NB4 (cell line): ENCODE measurements around the gene TAF11L2.
A peak's percentile ranks its signal among the peaks of the same experiment; 100 is the strongest.
"Not testable (repeated sequence)": the region's sequence is repeated elsewhere in the genome, so short reads cannot be mapped to it uniquely, and the experiment has no call there.

Experiments used
- DNase-seq: peaks from one replicate; pipeline ENCODE4 v3.0.0; 2010; ENCODE audit warnings: low read depth
- H3K4me3 ChIP-seq: one replicate; pipeline ENCODE4 v1.5.1; 2011; ENCODE audit warnings: mild to moderate bottlenecking, low read depth, low read length, moderate library complexity
- MYC ChIP-seq: IDR thresholded peaks from 2 replicates; pipeline ENCODE4 v1.6.1; 2011; ENCODE audit warnings: low read depth, low read length
- POLR2A ChIP-seq: IDR thresholded peaks from 2 replicates; pipeline ENCODE4 v1.6.1; 2011; ENCODE audit warnings: mild to moderate bottlenecking; ENCODE audit not compliant: insufficient read length; ENCODE audit errors: extremely low read depth
- TF ChIP-seq, protein P1 (sequence below): IDR thresholded peaks from one replicate; pipeline ENCODE4 v1.5.1; 2012; ENCODE audit warnings: low read depth, low read length
- TF ChIP-seq, protein P2 (sequence below): IDR thresholded peaks from 2 replicates; pipeline ENCODE4 v1.6.1; 2011; ENCODE audit warnings: low read depth, low read length

The TAF11L2 gene

DNA sequence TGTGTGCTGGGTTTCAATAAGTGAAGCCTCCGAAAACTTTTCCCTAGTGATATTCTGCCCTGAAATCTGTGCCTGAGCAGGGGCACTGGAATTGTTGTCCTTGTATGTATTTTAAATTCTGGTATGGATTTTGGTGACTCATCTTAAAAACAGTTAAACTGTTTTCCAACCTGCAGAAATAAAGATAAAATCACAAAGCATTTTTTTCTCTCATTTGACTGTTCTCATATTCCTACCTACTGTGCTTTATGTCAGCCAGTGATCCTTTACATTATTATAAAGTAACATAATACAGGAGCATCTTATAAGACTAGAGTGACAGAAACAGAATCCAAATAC, 10.9 kb upstream of the TAF11L2 start:
- no peak for DNase-seq
- no peak overlapping the region for H3K4me3 ChIP-seq
- TF ChIP-seq POLR2A (no peak), MYC (no peak)
- TF ChIP-seq, protein P1, sequence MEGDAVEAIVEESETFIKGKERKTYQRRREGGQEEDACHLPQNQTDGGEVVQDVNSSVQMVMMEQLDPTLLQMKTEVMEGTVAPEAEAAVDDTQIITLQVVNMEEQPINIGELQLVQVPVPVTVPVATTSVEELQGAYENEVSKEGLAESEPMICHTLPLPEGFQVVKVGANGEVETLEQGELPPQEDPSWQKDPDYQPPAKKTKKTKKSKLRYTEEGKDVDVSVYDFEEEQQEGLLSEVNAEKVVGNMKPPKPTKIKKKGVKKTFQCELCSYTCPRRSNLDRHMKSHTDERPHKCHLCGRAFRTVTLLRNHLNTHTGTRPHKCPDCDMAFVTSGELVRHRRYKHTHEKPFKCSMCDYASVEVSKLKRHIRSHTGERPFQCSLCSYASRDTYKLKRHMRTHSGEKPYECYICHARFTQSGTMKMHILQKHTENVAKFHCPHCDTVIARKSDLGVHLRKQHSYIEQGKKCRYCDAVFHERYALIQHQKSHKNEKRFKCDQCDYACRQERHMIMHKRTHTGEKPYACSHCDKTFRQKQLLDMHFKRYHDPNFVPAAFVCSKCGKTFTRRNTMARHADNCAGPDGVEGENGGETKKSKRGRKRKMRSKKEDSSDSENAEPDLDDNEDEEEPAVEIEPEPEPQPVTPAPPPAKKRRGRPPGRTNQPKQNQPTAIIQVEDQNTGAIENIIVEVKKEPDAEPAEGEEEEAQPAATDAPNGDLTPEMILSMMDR = no peak
- TF ChIP-seq, protein P2, sequence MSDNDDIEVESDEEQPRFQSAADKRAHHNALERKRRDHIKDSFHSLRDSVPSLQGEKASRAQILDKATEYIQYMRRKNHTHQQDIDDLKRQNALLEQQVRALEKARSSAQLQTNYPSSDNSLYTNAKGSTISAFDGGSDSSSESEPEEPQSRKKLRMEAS = no peak

DNA sequence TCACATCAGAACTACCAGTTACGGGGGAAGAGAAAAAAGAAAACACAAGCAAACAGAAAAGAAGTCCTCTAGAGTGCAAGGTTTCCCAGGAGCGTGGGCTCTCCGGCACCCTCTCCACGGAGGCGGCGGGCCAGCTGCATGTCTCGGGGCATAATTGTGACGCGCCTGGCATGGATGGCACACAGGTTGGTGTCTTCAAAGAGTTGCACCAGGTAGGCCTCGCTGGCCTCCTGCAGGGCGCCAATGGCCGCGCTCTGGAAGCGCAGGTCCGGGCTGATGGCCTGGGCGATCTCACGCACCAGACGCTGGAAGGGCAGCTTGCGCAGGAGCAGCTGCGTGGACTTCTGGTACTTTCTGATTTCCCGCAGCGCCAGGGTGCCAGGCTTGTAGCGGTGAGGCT, 6.8 kb upstream of the TAF11L2 start:
- DNase-seq, H3K4me3 ChIP-seq: not testable (repeated sequence)

DNA sequence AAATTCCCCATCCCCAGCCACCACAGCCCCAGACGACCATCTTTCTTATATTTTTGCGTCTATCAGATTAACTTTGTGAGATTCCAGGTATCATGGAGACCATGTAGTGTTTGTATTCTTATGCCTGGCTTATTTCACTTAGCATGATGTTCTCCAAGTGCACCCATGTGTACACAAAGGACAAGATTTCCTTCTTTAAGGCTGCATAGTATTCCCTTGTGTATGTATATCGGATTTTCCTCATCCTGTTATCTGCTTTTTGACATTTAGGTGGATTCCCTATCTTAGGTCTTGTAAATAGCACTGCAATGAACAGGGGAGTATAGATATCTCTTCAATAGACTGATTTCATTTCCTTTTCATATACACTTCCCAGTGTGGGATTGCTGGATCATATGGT, 5.3 kb upstream of the TAF11L2 start:
- no peak for DNase-seq
- TF ChIP-seq, protein P2 = no peak
- TF ChIP-seq, protein P1 = no peak
- H3K4me3 ChIP-seq = no peak overlapping the region

DNA sequence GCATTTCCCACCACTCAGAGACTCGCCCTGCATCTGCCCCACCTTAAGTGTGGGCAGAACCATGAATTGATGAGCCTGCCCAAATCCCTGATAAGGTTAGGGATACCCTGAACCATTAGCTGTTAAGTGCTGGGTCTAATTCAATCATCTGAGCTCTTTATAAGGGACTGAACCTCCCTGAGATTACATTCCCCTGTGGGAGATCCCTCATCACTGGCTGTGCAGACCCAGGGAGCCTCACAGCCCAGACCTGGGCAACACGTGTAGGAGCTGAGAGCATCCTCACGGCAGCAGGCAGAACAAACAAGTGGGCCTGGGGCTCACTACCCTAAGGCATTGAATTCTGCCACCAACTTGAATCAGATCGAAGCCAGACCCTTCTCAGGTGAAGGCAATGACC, 585 bp upstream of the TAF11L2 start:
- TF ChIP-seq MYC (no peak), POLR2A (no peak)
- TF ChIP-seq, protein P2 = no peak
- TF ChIP-seq, protein P1 = no peak
- no peak overlapping the region for H3K4me3 ChIP-seq
- no peak for DNase-seq

DNA sequence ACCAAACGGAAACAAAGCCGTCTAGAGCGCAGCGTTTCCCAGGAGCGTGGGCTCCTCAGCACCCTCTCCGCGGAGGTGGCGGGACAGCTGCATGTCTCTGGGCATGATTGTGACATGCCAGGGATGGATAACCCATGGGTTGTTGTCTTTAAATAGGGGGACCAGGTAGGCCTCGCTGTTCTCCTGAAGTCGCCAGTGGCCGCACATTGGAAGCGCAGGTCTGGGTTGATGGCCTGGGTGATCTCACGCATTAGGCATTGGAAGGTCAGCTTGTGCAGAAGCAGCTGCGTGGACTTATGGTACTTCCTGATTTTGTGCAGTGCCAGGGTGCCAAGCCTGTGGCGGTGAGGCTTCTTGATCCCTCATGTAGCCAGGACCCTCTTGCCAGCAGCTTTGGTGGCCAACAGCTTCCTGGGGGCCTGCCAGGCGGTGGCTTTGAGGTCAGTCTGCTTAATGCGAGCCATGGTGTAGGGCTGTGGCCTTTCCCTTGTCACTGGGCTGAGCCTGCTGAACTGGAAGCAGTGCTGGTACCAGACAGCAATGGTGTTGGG, 13.8 kb downstream of the TAF11L2 start:
- no peak for DNase-seq
- H3K4me3 ChIP-seq = no peak overlapping the region
- TF ChIP-seq POLR2A = no peak
- TF ChIP-seq, protein P1 = no peak
- TF ChIP-seq MYC = no peak
- TF ChIP-seq, protein P2 = no peak

DNA sequence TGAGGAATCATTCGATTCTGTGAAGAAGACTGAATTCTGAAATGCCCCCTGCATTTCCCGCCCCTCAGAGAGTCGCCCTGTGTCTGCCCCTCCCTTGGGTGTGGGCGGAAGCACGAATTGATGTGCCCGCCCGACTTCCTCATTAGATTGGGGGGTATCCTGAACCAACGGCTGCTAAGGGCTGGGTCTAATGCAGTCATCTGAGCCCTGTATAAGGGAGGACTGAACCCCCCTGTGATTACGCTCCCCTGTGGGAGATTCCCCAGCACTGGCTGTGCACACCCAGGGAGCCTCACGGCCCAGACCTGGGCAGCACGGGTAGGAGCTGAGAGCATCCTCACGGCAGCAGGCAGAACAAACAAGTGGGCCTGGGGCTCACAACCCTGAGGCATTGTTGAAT, 19.5 kb downstream of the TAF11L2 start:
- not testable (repeated sequence) for DNase-seq, H3K4me3 ChIP-seq

DNA sequence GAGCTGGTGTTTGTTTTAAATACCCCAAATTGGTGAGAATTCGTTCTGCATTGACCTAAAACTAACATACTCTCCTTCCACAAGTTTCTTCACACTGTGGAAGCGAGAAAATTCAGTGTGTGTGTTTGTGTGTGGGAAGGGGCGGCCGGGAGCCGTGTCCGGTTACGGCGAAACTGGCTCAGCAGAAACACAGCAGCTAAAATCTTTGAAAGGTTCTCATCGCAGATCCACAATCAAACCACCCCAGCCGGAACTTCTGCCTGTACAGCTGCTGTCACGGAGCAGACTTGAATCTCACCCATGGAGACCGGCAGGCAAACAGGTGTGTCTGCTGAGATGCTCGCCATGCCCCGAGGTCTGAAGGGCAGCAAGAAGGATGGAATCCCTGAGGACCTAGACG, 20.0 kb downstream of the TAF11L2 start, which contains the start of gene TAF11L3:
TSS of gene TAF11L3 (plus strand) at position 301 of the 400 bp plus-strand sequence.
- not testable (repeated sequence) for DNase-seq, H3K4me3 ChIP-seq

DNA sequence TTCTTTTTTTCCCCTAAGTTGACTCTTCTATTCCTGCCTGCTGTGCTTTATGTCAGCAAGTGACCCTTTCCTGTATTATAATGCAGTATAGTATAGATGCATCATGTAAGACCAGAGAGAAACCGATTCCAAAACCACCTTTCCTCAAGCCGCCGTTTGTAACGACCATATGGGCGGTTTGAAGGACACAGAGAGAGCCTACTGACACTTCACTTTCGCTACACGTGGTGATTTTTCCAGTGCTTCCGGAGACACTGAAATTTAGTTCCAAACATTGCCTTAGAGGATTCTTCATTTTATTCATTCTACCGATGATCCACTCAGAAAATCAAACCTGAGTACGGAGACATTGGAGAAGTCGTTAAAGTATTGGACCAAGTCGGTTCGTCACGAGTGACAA, 21.5 kb downstream of the TAF11L2 start:
- H3K4me3 ChIP-seq, DNase-seq: not testable (repeated sequence)

DNA sequence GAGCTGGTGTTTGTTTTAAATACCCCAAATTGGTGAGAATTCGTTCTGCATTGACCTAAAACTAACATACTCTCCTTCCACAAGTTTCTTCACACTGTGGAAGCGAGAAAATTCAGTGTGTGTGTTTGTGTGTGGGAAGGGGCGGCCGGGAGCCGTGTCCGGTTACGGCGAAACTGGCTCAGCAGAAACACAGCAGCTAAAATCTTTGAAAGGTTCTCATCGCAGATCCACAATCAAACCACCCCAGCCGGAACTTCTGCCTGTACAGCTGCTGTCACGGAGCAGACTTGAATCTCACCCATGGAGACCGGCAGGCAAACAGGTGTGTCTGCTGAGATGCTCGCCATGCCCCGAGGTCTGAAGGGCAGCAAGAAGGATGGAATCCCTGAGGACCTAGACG, 23.5 kb downstream of the TAF11L2 start, which contains the start of gene TAF11L4:
TSS of gene TAF11L4 (plus strand) at position 301 of the 400 bp plus-strand sequence.
- DNase-seq, H3K4me3 ChIP-seq: not testable (repeated sequence)

DNA sequence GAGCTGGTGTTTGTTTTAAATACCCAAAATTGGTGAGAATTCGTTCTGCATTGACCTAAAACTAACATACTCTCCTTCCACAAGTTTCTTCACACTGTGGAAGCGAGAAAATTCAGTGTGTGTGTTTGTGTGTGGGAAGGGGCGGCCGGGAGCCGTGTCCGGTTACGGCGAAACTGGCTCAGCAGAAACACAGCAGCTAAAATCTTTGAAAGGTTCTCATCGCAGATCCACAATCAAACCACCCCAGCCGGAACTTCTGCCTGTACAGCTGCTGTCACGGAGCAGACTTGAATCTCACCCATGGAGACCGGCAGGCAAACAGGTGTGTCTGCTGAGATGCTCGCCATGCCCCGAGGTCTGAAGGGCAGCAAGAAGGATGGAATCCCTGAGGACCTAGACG, 26.9 kb downstream of the TAF11L2 start, which contains the start of gene TAF11L5:
TSS of gene TAF11L5 (plus strand) at position 301 of the 400 bp plus-strand sequence.
- H3K4me3 ChIP-seq, DNase-seq: not testable (repeated sequence)

DNA sequence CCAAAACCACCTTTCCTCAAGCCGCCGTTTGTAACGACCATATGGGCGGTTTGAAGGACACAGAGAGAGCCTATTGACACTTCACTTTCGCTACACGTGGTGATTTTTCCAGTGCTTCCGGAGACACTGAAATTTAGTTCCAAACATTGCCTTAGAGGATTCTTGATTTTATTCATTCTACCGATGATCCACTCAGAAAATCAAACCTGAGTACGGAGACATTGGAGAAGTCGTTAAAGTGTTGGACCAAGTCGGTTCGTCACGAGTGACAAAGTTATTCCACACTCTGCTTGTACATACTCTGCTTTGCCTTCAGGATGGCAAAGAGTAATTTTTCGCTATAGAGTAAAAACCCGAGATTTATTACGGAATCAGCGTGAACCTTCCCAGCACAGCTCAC, 28.5 kb downstream of the TAF11L2 start:
- H3K4me3 ChIP-seq = not testable (repeated sequence)
- peak; percentile 19 for DNase-seq

DNA sequence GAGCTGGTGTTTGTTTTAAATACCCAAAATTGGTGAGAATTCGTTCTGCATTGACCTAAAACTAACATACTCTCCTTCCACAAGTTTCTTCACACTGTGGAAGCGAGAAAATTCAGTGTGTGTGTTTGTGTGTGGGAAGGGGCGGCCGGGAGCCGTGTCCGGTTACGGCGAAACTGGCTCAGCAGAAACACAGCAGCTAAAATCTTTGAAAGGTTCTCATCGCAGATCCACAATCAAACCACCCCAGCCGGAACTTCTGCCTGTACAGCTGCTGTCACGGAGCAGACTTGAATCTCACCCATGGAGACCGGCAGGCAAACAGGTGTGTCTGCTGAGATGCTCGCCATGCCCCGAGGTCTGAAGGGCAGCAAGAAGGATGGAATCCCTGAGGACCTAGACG, 30.3 kb downstream of the TAF11L2 start, which contains the start of gene TAF11L6:
TSS of gene TAF11L6 (plus strand) at position 301 of the 400 bp plus-strand sequence.
- DNase-seq = not testable (repeated sequence)

More for the DNA sequence above, 30.3 kb downstream of the TAF11L2 start, which contains the start of gene TAF11L6:
- H3K4me3 ChIP-seq = not testable (repeated sequence)
